HK-2 (cell line): Measurements from ENCODE around the gene P2RX7.
"Not testable (repeated sequence)": the region's sequence is repeated elsewhere in the genome, so short reads cannot be mapped to it uniquely, and the experiment has no call there.

Experiments
- DNase-seq: peaks from one replicate; pipeline ENCODE4 v3.0.0-alpha.2; 2018; ENCODE audit not compliant: unreplicated experiment

Gene P2RX7

GRCh38 chr12:121170611-121171260, 38.1 kb downstream of the P2RX7 start:
- no peak for DNase-seq

DNA sequence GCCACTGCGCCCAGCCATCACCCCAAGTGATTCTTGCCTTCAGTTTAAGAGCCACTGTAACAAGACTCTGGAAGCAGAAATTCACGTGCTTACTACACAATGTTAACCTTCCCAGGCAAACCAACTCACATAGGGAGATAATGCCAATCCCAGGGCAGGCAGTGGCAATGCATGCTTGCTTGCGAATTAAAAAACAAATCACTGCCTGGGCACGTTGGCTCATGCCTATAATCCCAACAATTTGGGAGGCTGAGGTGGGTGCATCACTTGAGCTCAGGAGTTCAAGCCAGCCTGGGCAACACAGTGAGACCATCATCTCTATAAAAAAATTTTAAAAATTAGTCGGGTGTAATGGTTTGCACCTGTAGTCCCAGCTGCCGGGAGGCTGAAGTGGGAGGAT, 39.5 kb downstream of the P2RX7 start:
- no peak for DNase-seq

DNA sequence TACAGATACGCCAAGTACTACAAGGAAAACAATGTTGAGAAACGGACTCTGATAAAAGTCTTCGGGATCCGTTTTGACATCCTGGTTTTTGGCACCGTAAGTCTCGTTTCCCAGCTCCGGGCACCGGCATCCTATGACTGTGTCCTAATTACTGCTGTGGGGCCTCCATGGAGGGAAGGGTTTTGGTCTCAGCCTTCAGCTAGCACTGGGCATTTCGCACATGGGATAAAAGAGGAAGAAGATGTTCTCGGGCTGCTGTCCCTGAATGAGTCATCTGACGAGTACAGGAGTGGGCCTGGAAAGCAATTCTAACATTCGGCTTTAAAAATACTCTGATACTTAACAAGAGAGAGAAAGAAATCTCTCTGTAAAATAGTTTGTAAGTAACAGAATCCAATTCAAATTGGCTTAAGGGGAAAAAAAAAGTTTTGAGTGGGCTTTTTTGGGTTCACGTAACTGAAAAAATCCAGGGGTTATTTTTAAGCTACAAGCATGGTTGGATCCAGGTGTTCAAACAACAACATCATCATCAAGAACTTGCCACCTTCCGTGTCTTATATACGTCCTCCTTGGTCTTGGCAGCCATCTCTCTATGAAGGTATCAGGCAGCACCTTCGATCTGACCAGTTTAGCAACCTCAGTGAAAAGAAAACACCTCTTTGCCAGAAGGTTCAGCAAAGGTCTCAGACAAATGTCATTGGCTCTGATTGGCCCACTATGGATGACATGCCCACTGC, 42.9 kb downstream of the P2RX7 start:
- DNase-seq = no peak

GRCh38 chr12:121176826-121177529, 44.3 kb downstream of the P2RX7 start:
- no peak for DNase-seq

- DNase-seq = no peak
Observed at GRCh38 chr12:121181181-121181580, 48.5 kb downstream of the P2RX7 start.

GRCh38 chr12:121182222-121182893, 49.7 kb downstream of the P2RX7 start:
- DNase-seq = no peak

- DNase-seq = no peak
Observed at GRCh38 chr12:121184425-121184824, 51.7 kb downstream of the P2RX7 start.

- no peak for DNase-seq
Observed at GRCh38 chr12:121184984-121185889, 52.6 kb downstream of the P2RX7 start.

DNA sequence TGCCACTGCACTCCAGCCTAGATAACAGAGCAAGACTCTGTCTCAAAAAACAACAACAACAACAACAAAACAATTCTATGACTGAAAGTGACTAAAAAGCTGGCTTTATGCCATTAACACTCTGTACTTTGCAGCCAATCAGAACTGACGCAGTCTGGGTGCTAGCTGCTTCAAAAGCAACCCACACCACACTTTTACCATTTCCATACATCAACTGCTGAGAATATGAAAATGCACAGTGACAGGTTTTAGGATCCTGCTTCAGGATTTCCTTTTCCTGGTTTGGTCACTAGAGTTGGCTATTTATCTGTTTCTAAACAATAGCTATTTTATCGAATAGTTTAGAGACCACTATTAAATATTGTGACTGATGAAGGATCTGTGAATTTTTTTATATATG, 54.1 kb downstream of the P2RX7 start:
- DNase-seq = no peak

DNA sequence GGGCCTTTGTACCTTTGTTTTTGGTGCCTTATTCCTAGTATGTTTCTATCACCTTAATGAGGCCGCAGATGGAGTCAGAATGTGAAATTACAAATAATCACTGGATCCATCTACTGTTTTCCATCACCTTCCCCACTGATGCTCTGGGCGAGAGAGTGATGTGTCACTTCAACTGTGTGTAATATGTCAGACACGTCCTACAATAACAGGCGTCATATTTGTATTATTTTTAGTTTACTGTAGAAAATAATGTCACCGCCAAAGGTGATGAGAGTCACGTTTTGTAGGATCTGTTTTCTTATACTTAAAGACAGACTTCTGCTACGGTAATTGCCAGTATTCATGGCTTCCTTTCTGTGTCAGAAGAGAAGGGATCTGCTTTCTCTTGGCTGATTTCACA, 54.8 kb downstream of the P2RX7 start:
- DNase-seq = no peak

- DNase-seq = no peak
Observed at GRCh38 chr12:121188227-121188626, 55.6 kb downstream of the P2RX7 start.

GRCh38 chr12:121189131-121189530, 56.5 kb downstream of the P2RX7 start:
- DNase-seq = peak; percentile 73

GRCh38 chr12:121189619-121190155, 57.0 kb downstream of the P2RX7 start:
- peak; percentile 42 for DNase-seq

DNA sequence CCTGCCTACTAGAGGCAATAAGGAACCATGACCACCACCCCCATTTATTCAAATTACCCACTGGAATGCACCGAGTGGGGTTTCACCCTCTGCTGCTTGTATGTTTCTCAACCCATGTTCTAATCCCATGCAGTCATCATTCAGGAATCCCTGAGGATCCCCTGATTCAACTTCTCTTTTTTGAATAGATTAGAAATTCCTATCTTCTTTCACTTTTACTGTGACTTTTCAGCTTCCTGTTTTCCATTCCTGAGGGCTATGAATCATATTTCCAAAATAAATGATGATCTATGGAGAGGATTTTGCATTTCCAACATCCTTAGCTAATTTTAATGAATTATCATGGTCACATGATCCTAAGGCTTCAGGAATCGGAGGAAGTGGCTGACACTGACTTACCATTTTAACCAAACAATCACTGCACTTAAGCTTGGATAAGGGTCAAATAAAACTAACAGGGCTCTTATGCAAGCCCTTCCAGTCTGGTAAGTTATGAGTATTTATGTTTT, 57.9 kb downstream of the P2RX7 start:
- peak; percentile 68 for DNase-seq

DNA sequence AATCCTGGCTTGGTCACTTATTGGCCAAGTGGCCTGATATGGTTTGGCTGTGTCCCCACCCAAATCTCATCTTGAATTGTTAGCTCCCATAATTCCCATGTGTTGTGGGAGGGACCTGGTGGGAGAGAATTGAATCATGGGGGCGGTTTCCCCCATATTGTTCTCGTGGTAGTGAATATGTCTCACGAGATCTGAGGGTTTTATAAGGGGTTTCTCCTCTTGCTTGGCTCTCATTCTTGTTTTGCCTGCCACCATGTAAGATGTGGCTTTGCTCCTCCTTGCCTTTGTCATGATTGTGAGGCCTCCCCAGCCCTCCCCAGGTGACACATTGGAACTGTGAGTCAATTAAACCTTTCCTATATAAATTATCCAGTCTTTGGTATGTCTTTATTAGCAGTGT, 58.5 kb downstream of the P2RX7 start:
- DNase-seq = no peak

GRCh38 chr12:121196902-121197301, 64.2 kb downstream of the P2RX7 start:
- no peak for DNase-seq

GRCh38 chr12:121198949-121199348, 66.3 kb downstream of the P2RX7 start:
- DNase-seq = no peak

DNA sequence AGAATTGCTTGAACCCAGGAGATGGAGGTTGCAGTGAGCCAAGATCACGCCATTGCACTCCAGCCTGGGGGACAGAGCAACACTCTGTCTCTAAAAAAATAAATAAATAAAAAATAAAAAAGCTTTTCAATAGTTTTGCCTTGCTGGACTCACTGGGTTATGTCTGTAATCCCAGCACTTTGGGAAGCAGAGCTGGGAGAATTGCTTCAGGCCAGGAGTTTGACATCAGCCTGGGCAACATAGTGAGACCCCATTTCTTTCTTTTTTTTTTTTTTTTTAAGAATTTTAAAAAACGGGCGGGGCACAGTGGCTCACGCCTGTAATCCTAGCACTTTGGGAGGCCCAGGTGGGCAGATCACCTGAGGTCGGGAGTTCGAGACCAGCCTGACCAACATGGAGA, 68.5 kb downstream of the P2RX7 start:
- DNase-seq = not testable (repeated sequence)

GRCh38 chr12:121202407-121203355, 70.0 kb downstream of the P2RX7 start:
- no peak for DNase-seq

DNA sequence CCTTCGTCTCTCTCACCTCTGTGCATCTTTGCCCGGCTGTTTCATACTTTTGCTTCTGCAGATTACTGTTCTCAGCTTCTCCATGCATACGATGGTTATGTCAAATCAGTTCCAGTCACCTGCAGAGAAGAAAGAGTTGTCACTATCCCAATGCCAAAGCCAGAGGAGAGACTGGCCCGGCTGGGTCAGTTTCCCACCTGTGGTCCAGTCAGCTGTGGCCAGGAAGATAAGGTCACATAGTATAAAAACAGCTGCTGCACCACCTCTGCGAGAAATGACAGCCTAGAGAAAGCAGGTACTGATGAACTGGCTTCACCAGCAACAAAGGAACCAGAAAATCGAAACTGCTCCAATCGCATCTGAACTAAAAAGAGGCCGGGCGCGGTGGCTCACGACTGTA, 70.8 kb downstream of the P2RX7 start:
- no peak for DNase-seq
